Activated CD4-positive, alpha-beta memory T cell treated with anti-CD3 and anti-CD28 coated beads for 36 hours (primary cell): ENCODE measurements around the gene ZFX. TPM values are rescaled to one million over a fixed set of nuclear protein-coding genes. Genes with fewer than 3 reads are reported as not detected.
A peak's percentile ranks its signal among the peaks of the same experiment; 100 is the strongest.

Experiments used
- CTCF ChIA-PET: fragments of 350-600 bp; sonication (Branson Sonifier 250); formaldehyde crosslinking; loops from one replicate; lab custom pipeline; 2021; ENCODE audit warnings: antibody characterized with exemption, inconsistent platforms; lab: Charles Lee
- POLR2A ChIA-PET: fragments of 350-600 bp; sonication (Branson Sonifier 250); formaldehyde crosslinking; loops from one replicate; lab custom pipeline; 2021; ENCODE audit warnings: antibody characterized with exemption; lab: Charles Lee
- DNase-seq: peaks from one replicate; pipeline ENCODE4 v3.0.0-alpha.2; 2020
- H3K27ac Mint-ChIP-seq: one replicate; pipeline ENCODE4 v1.8.0; 2021; ENCODE audit warnings: mixed read lengths
- H3K27me3 Mint-ChIP-seq: one replicate; pipeline ENCODE4 v1.8.0; 2021; ENCODE audit warnings: mixed read lengths
- H3K36me3 Mint-ChIP-seq: one replicate; pipeline ENCODE4 v1.8.0; 2021; ENCODE audit warnings: mixed read lengths
- H3K4me1 Mint-ChIP-seq: one replicate; pipeline ENCODE4 v1.8.0; 2021; ENCODE audit warnings: low read depth, mixed read lengths
- H3K4me3 Mint-ChIP-seq: one replicate; pipeline ENCODE4 v1.8.0; 2021; ENCODE audit warnings: mild to moderate bottlenecking, mixed read lengths
- H3K9me3 Mint-ChIP-seq: one replicate; pipeline ENCODE4 v1.8.0; 2021; ENCODE audit warnings: mixed read lengths
- intact Hi-C: fragments of 100-400 bp; cut with micrococcal nuclease; formaldehyde crosslinking; loops from one replicate; pipeline ENCODE4 v1.15.1; 2023
- total RNA-seq, 2 experiments: library from RNA; stranded (reverse); gene quantifications; one replicate each; pipeline ENCODE4 v1.2.3, GENCODE V29; 2021

ZFX gene
- total RNA-seq, 2 experiments from 2014 or later = 31.1 to 35.5 TPM

DNA sequence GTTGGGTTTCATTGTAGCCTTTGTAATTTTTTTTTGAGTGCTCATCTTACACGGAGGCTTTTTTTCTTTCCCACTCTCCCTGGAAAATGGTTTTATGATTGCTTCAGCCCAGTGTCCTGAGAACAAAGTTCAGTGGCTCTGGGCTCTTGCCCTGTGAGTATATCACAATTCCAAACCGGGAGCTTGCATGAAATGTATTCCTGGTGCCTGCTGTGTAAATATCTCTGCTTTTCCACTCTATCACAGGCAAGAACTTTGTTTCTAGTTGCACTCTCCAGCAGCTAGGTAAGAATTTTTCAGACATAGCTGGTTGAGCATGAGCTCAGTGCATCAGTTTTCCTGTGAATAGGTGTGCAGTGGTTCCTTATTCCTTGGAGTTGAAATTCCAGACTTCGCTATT lies 103.5 kb downstream of the ZFX start:
- no peaks in the 10 kb centered on the region for H3K36me3 Mint-ChIP-seq
- H3K9me3 Mint-ChIP-seq = no peaks in the 10 kb centered on the region
- no peak for DNase-seq
- POLR2A ChIA-PET = no interaction called here
- CTCF ChIA-PET = no interaction called here
- H3K4me1 Mint-ChIP-seq = no peaks in the 10 kb centered on the region
- peaks cover 2% of the 10 kb centered on the region for H3K27me3 Mint-ChIP-seq
- intact Hi-C loops = no loop called here
- H3K27ac Mint-ChIP-seq = no peak overlapping the region
- no peak overlapping the region for H3K4me3 Mint-ChIP-seq

DNA sequence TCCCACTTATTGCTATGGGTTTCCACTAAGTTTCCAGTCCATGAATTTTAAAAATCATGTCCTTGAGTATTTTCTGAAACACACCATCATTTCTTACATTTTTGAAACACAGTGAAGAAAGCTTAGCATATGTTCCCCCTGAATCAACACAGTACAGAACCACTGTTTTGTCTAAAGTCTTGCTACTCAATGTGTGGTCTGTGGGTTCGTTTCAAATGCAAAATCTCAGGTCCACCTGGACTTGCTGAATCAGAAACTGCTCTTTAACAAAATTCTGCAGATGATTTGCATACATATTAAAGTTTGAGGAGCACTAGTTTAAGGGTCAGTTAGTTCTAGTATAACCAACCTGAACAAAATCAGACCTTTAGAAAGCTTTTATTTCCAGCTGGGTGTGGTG lies 103.9 kb downstream of the ZFX start:
- no peak overlapping the region for H3K27ac Mint-ChIP-seq
- H3K4me1 Mint-ChIP-seq = no peaks in the 10 kb centered on the region
- intact Hi-C loops = no loop called here
- CTCF ChIA-PET = no interaction called here
- peaks cover 2% of the 10 kb centered on the region for H3K27me3 Mint-ChIP-seq
- DNase-seq = no peak
- POLR2A ChIA-PET = interaction anchor here (0.5 kb wide), 1 partner anchor 788 kb away, joined by 4 read pairs; no protein-coding TSS in a partner anchor
- no peak overlapping the region for H3K4me3 Mint-ChIP-seq
- no peaks in the 10 kb centered on the region for H3K36me3 Mint-ChIP-seq
- H3K9me3 Mint-ChIP-seq = no peaks in the 10 kb centered on the region

DNA sequence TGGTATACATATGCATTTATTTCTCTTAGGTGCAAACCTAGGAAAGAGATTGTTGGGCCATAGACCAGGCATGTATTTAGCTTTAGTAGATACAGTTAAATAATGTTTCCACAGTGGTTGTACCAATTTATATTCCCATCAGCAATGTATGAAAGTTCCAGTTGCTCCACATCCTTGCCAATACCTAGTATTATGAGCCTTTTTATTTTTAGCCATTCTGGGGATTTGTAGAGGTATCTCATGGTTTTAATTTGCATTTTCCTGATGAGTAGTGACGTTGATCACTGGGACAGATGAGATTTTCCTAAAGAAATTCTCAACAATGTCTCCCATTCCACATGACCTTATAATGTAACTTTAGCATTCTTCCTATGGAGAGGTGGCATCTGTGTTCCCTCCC lies 107.5 kb downstream of the ZFX start:
- Mint-ChIP-seq H3K9me3 (no peaks in the 10 kb centered on the region), H3K27me3 (no peaks in the 10 kb centered on the region), H3K4me3 (no peak overlapping the region), H3K4me1 (peaks cover 8% of the 10 kb centered on the region), H3K27ac (no peak overlapping the region), H3K36me3 (no peaks in the 10 kb centered on the region)
- DNase-seq = no peak
- intact Hi-C loops = no loop called here
- ChIA-PET CTCF (no interaction called here), POLR2A (no interaction called here)

- POLR2A ChIA-PET = no interaction called here
- Mint-ChIP-seq H3K4me1 (peaks cover 12% of the 10 kb centered on the region), H3K27me3 (no peaks in the 10 kb centered on the region), H3K9me3 (no peaks in the 10 kb centered on the region), H3K4me3 (no peak overlapping the region), H3K27ac (no peak overlapping the region), H3K36me3 (no peaks in the 10 kb centered on the region)
- DNase-seq = peak; percentile 12
- intact Hi-C loops = loop anchor here (2.0 kb wide), 1 partner anchor 111 kb away; no protein-coding TSS in a partner anchor
- CTCF ChIA-PET = interaction anchor here (0.8 to 2.6 kb wide), 11 partner anchors 9 to 238 kb away, joined by 3 to 18 read pairs (median 3); partner anchors contain the start of gene KLHL15
Measured at GRCh38 chrX:24259544-24260240, 110.2 kb downstream of the ZFX start.

DNA sequence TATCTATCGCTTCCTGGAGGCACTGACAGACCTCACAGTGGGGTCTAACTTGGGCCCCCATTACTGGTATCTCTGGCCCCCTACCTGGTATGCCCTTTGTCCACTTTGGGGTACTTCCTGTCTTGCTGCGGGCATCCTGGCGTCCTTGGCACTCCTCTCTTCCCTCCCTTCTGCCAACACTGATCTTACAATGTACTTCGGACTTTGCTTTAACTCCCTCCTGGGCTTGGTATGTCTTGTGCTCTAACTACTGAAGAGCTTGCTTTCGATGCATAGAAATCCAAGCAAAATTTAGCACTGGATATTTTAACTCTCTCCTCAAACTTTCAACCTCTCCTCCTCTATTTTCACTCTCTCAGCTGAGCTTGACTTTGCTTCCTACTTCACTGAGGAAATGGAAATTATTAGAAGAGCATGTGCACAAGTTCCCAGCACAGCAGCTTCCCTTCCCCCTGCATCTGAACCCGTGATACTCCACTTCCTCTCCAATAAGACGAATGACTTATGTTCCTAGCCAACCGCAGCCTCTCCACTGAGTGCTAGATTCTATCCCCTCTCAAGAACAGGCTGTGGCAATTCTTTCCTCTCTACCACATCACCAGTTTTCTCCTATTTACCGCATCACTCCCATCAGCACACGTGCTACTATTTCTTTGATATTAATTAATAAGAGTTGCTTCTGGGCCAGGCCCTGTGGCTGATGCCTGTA lies 111.5 kb downstream of the ZFX start:
- POLR2A ChIA-PET = no interaction called here
- CTCF ChIA-PET = interaction anchor here (1.3 to 2.6 kb wide), 4 partner anchors 9 to 237 kb away, joined by 3 to 18 read pairs (median 5); no protein-coding TSS in a partner anchor

GRCh38 chrX:24262309-24262708 lies 112.8 kb downstream of the ZFX start:
- POLR2A ChIA-PET = no interaction called here
- H3K36me3 Mint-ChIP-seq = no peaks in the 10 kb centered on the region
- H3K27ac Mint-ChIP-seq = no peak overlapping the region

More for the DNA sequence above, 111.5 kb downstream of the ZFX start:
- Mint-ChIP-seq H3K27ac (peak overlapping the region; percentile 47), H3K4me3 (no peak overlapping the region), H3K36me3 (no peaks in the 10 kb centered on the region), H3K27me3 (no peaks in the 10 kb centered on the region), H3K4me1 (peaks cover 12% of the 10 kb centered on the region), H3K9me3 (no peaks in the 10 kb centered on the region)
- intact Hi-C loops = no loop called here
- DNase-seq = peak; percentile 40

GRCh38 chrX:24264383-24264782 lies 114.9 kb downstream of the ZFX start:
- H3K9me3 Mint-ChIP-seq = no peaks in the 10 kb centered on the region
- CTCF ChIA-PET = no interaction called here
- no peak overlapping the region for H3K27ac Mint-ChIP-seq
- POLR2A ChIA-PET = no interaction called here
- H3K36me3 Mint-ChIP-seq = no peaks in the 10 kb centered on the region
- peaks cover 3% of the 10 kb centered on the region for H3K27me3 Mint-ChIP-seq
- DNase-seq = no peak
- intact Hi-C loops = no loop called here
- H3K4me3 Mint-ChIP-seq = no peak overlapping the region
- peaks cover 12% of the 10 kb centered on the region for H3K4me1 Mint-ChIP-seq

More at GRCh38 chrX:24262309-24262708, 112.8 kb downstream of the ZFX start:
- no peak for DNase-seq
- intact Hi-C loops = no loop called here
- H3K4me1 Mint-ChIP-seq = peaks cover 12% of the 10 kb centered on the region
- H3K27me3 Mint-ChIP-seq = no peaks in the 10 kb centered on the region
- no peaks in the 10 kb centered on the region for H3K9me3 Mint-ChIP-seq
- CTCF ChIA-PET = no interaction called here
- no peak overlapping the region for H3K4me3 Mint-ChIP-seq

Other genes starting within 250 kb of the ZFX start
- 10 to 100 TPM; 32.8 to 35.0 TPM for gene APOO, start 241.8 kb upstream of the ZFX start, total RNA-seq
- gene CXorf58, start 241.7 kb upstream of the ZFX start, total RNA-seq = under 1 TPM in 1 of 2 experiments, not detected in 1; 0.17 TPM
- 1 to 10 TPM; 9.3 to 9.7 TPM for gene KLHL15, start 122.5 kb upstream of the ZFX start, total RNA-seq
- 100 to 1,000 TPM; 282 to 295 TPM for gene EIF2S3, start 94.8 kb upstream of the ZFX start, total RNA-seq
- gene SUPT20HL2, start 164.3 kb downstream of the ZFX start, total RNA-seq = not detected
- gene SUPT20HL1, start 210.9 kb downstream of the ZFX start, total RNA-seq = not detected